ENCODE data around the gene ZDHHC14. TPM values are rescaled to one million over a fixed set of nuclear protein-coding genes. Genes with fewer than 3 reads are reported as not detected.

ZDHHC14 gene
- total RNA-seq, 2 experiments from 2014 or later = 1.3 to 1.6 TPM

GRCh38 chr6:157436219-157436943 is 55.4 kb downstream of the ZDHHC14 start:
- H3K27ac ChIP-seq (ENCODE audit: low read depth in 1 of 2, low read length in 2 of 2) = no peak overlapping the region
- H3K9me3 ChIP-seq (ENCODE audit: control insufficient read depth in 1 of 2, insufficient read depth in 1 of 2, low read length in 2 of 2) = no peaks in the 10 kb centered on the region
- Mint-ChIP-seq H3K9me3 (no peaks in the 10 kb centered on the region), H3K27ac (no peak overlapping the region), H3K27me3 (no peaks in the 10 kb centered on the region), H3K4me1 (ENCODE audit: low read depth) (no peaks in the 10 kb centered on the region), H3K36me3 (ENCODE audit: low read depth) (no peaks in the 10 kb centered on the region), H3K4me3 (no peak overlapping the region)
- ChIA-PET CTCF (no interaction called here), POLR2A (no interaction called here)
- DNase-seq = no peak
- no peaks in the 10 kb centered on the region for H3K4me1 ChIP-seq (ENCODE audit: insufficient read depth, low read length)
- intact Hi-C loops (cut with DNase I, micrococcal nuclease) = no loop called here
- TF ChIP-seq CTCF (IDR thresholded peaks at IDR 0.05) = no peak
- ATAC-seq (ENCODE audit: poor library complexity) = no peak
- H3K27me3 ChIP-seq (ENCODE audit: control insufficient read depth in 1 of 2, insufficient read depth in 2 of 2, low read length in 2 of 2) = no peaks in the 10 kb centered on the region
- H3K4me3 ChIP-seq (ENCODE audit: low read length) = no peak overlapping the region
- no peaks in the 10 kb centered on the region for H3K36me3 ChIP-seq (ENCODE audit: insufficient read depth, low read length)

GRCh38 chr6:157436944-157437336 is 56.0 kb downstream of the ZDHHC14 start:
- Mint-ChIP-seq H3K4me1 (ENCODE audit: low read depth) (no peaks in the 10 kb centered on the region), H3K36me3 (ENCODE audit: low read depth) (no peaks in the 10 kb centered on the region), H3K4me3 (no peak overlapping the region), H3K27ac (no peak overlapping the region), H3K9me3 (no peaks in the 10 kb centered on the region), H3K27me3 (no peaks in the 10 kb centered on the region)
- ChIA-PET POLR2A (no interaction called here), CTCF (no interaction called here)
- ATAC-seq (ENCODE audit: poor library complexity) = no peak
- intact Hi-C loops (cut with DNase I, micrococcal nuclease) = no loop called here
- H3K4me1 ChIP-seq (ENCODE audit: insufficient read depth, low read length) = no peaks in the 10 kb centered on the region
- H3K27me3 ChIP-seq (ENCODE audit: control insufficient read depth in 1 of 2, insufficient read depth in 2 of 2, low read length in 2 of 2) = no peaks in the 10 kb centered on the region
- no peaks in the 10 kb centered on the region for H3K36me3 ChIP-seq (ENCODE audit: insufficient read depth, low read length)
- no peak overlapping the region for H3K4me3 ChIP-seq (ENCODE audit: low read length)
- no peak for TF ChIP-seq CTCF (IDR thresholded peaks at IDR 0.05)
- H3K27ac ChIP-seq (ENCODE audit: low read depth in 1 of 2, low read length in 2 of 2) = no peak overlapping the region
- H3K9me3 ChIP-seq (ENCODE audit: control insufficient read depth in 1 of 2, insufficient read depth in 1 of 2, low read length in 2 of 2) = no peaks in the 10 kb centered on the region
- DNase-seq = no peak

- Histone ChIP-seq H3K4me1 (ENCODE audit: insufficient read depth, low read length) (no peaks in the 10 kb centered on the region), H3K27me3 (ENCODE audit: control insufficient read depth in 1 of 2, insufficient read depth in 2 of 2, low read length in 2 of 2) (no peaks in the 10 kb centered on the region), H3K4me3 (ENCODE audit: low read length) (no peak overlapping the region), H3K27ac (ENCODE audit: low read depth in 1 of 2, low read length in 2 of 2) (no peak overlapping the region), H3K9me3 (ENCODE audit: control insufficient read depth in 1 of 2, insufficient read depth in 1 of 2, low read length in 2 of 2) (no peaks in the 10 kb centered on the region), H3K36me3 (ENCODE audit: insufficient read depth, low read length) (no peaks in the 10 kb centered on the region)
- intact Hi-C loops (cut with DNase I, micrococcal nuclease) = no loop called here
- H3K4me1 Mint-ChIP-seq (ENCODE audit: low read depth) = no peaks in the 10 kb centered on the region
- ChIA-PET CTCF (no interaction called here), POLR2A (no interaction called here)
- ATAC-seq (ENCODE audit: poor library complexity) (no peak), DNase-seq (no peak)
- no peaks in the 10 kb centered on the region for H3K36me3 Mint-ChIP-seq (ENCODE audit: low read depth)
- no peak overlapping the region for H3K4me3 Mint-ChIP-seq
- H3K9me3 Mint-ChIP-seq = peaks cover 2% of the 10 kb centered on the region
- H3K27me3 Mint-ChIP-seq = no peaks in the 10 kb centered on the region
- TF ChIP-seq CTCF (IDR thresholded peaks at IDR 0.05) = no peak
- H3K27ac Mint-ChIP-seq = no peak overlapping the region
Observed at GRCh38 chr6:157438611-157439111, 57.7 kb downstream of the ZDHHC14 start.
